Esophagus squamous epithelium (tissue), 4 donors: ENCODE results near the gene TDRD7.

Experiments used
- POLR2A ChIP-seq, 4 donors: fragments of 450-650 bp; IDR thresholded peaks; one replicate each; pipeline ENCODE4 v1.6.1; 2017; ENCODE audit warnings: antibody characterized with exemption in 4 of 4, mild to moderate bottlenecking in 4 of 4, moderate library complexity in 3 of 4
- TF ChIP-seq, protein P1 (sequence below), 6 experiments: fragments of 450-650 bp in 4 of 6; fragments of 200-600 bp in 2 of 6; sonication (generic) in 2 of 6; IDR thresholded peaks; one replicate each; pipeline ENCODE4 v1.5.1; 2016 to 2019; ENCODE audit warnings: antibody characterized with exemption in 6 of 6, mild to moderate bottlenecking in 4 of 6, moderate library complexity in 4 of 6

DNA sequence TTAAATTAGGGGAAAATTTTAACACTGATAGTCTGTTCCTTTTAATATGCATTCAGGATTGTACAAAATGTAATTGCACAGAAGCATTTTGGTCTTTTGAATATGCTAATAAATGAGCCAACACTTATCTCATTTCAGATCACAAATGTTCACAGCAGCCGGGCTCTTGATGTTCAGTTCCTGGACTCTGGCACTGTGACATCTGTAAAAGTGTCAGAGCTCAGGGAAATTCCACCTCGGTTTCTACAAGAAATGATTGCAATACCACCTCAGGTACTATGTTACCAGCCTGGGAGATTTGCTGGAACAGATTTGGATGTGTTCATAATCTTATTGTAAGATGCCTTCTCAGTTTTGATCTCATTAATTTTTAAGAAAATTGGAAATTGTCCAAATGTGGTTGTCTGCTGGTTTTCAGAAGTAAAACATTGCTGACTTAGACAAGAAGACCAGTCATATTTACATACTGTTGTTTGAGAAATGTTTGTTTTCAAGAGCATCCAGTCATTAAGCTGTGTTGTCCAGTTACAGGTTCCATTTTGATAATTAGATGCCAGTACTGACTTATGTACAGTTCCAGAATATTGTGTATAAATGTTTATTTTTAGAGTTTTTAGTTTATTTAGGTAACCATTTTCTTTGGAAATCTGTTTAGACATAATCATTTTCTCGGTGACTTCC, 66.5 kb downstream of the TDRD7 start:
- TF ChIP-seq POLR2A (IDR thresholded peaks at IDR 0.05) = no peak
- TF ChIP-seq, protein P1, sequence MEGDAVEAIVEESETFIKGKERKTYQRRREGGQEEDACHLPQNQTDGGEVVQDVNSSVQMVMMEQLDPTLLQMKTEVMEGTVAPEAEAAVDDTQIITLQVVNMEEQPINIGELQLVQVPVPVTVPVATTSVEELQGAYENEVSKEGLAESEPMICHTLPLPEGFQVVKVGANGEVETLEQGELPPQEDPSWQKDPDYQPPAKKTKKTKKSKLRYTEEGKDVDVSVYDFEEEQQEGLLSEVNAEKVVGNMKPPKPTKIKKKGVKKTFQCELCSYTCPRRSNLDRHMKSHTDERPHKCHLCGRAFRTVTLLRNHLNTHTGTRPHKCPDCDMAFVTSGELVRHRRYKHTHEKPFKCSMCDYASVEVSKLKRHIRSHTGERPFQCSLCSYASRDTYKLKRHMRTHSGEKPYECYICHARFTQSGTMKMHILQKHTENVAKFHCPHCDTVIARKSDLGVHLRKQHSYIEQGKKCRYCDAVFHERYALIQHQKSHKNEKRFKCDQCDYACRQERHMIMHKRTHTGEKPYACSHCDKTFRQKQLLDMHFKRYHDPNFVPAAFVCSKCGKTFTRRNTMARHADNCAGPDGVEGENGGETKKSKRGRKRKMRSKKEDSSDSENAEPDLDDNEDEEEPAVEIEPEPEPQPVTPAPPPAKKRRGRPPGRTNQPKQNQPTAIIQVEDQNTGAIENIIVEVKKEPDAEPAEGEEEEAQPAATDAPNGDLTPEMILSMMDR (IDR thresholded peaks at IDR 0.05) = no peak
